GM12872 (cell line): ENCODE results near the gene TNFAIP8L3.

Experiments
- CTCF ChIP-seq: IDR thresholded peaks from 3 replicates; pipeline ENCODE4 v1.5.1; 2011; ENCODE audit warnings: low read depth, mild to moderate bottlenecking, low read length, moderate library complexity; ENCODE audit not compliant: insufficient read depth

Gene TNFAIP8L3

GRCh38 chr15:51049081-51049480, 45.6 kb downstream of the TNFAIP8L3 start:
- TF ChIP-seq CTCF = no peak

- TF ChIP-seq CTCF = no peak
These were observed 46.4 kb downstream of the TNFAIP8L3 start for GRCh38 chr15:51048308-51048707.

GRCh38 chr15:51046799-51047449, 47.8 kb downstream of the TNFAIP8L3 start:
- no peak for TF ChIP-seq CTCF

GRCh38 chr15:51046016-51046415, 48.7 kb downstream of the TNFAIP8L3 start:
- TF ChIP-seq CTCF = no peak

GRCh38 chr15:51044037-51044727, 50.5 kb downstream of the TNFAIP8L3 start:
- TF ChIP-seq CTCF = no peak

GRCh38 chr15:51038974-51039319, 55.8 kb downstream of the TNFAIP8L3 start:
- TF ChIP-seq CTCF = no peak

GRCh38 chr15:51038162-51038973, 56.3 kb downstream of the TNFAIP8L3 start:
- no peak for TF ChIP-seq CTCF
